B cell (primary cell): Measurements from ENCODE around the gene TRMT10A. TPM values are rescaled to one million over a fixed set of nuclear protein-coding genes. Genes with fewer than 3 reads are reported as not detected.

Experiments
- ATAC-seq: fragments of 200-7000 bp; cut with Tn5 transposase; one replicate; pipeline ENCODE4 v1.10.0; 2021; ENCODE audit warnings: low read depth, mild to moderate bottlenecking, moderate number of reproducible peaks, moderate library complexity
- CTCF ChIA-PET: fragments of 350-600 bp; sonication (Branson Sonifier 250); formaldehyde crosslinking; loops from one replicate; lab custom pipeline; 2021; ENCODE audit warnings: antibody characterized with exemption, inconsistent platforms; lab: Charles Lee
- POLR2A ChIA-PET: fragments of 350-600 bp; sonication (Branson Sonifier 250); formaldehyde crosslinking; loops from one replicate; lab custom pipeline; 2021; ENCODE audit warnings: antibody characterized with exemption; lab: Charles Lee
- DNase-seq: peaks from one replicate; pipeline ENCODE4 v3.0.0; 2013
- H2AFZ ChIP-seq: 2 replicates; pipeline ENCODE4 v1.6.1; 2012; ENCODE audit warnings: mild to moderate bottlenecking, low read depth, low read length; ENCODE audit not compliant: insufficient read depth, poor library complexity, severe bottlenecking
- H3K27ac ChIP-seq, 2 donors: 1 replicate in 1 of 2; 2 replicates in 1 of 2; pipeline ENCODE4 v1.5.1; 2012 to 2013; ENCODE audit warnings: low read length in 2 of 2, mild to moderate bottlenecking in 2 of 2, moderate library complexity in 1 of 2
- H3K27me3 ChIP-seq, 4 experiments: fragments of 200-600 bp in 1 of 4; sonication (generic) in 1 of 4; replicated peaks in 1 of 4; 1 replicate in 2 of 4; 2 replicates in 2 of 4; pipeline versions ENCODE4 v1.6.1 to v1.7.0; 2013 to 2016; ENCODE audit warnings: low read length in 3 of 4, mild to moderate bottlenecking in 2 of 4, mixed read lengths in 1 of 4, moderate library complexity in 1 of 4; ENCODE audit not compliant: insufficient read depth in 4 of 4, control insufficient read depth in 3 of 4; ENCODE audit errors: control extremely low read depth in 1 of 4
- H3K36me3 ChIP-seq, 2 experiments: replicated peaks in 1 of 2; 1 replicate in 1 of 2; 2 replicates in 1 of 2; pipeline versions ENCODE4 v1.6.1 to v1.7.1; 2013; ENCODE audit warnings: low read length in 1 of 2; ENCODE audit not compliant: insufficient read depth in 2 of 2, control insufficient read depth in 1 of 2; ENCODE audit errors: control extremely low read depth in 1 of 2, extremely low read depth in 1 of 2
- H3K4me1 ChIP-seq, 2 donors: fragments of 200-600 bp in 1 of 2; sonication (generic) in 1 of 2; 1 replicate in 1 of 2; 2 replicates in 1 of 2; pipeline versions ENCODE4 v1.5.1 to v1.6.1; 2013 to 2017; ENCODE audit warnings: low read length in 2 of 2; ENCODE audit not compliant: control insufficient read depth in 2 of 2, insufficient read depth in 2 of 2
- H3K4me2 ChIP-seq: replicated peaks from 2 replicates; pipeline ENCODE3; 2012; ENCODE audit warnings: mild to moderate bottlenecking, low read depth, low read length; ENCODE audit not compliant: poor library complexity, severe bottlenecking
- H3K4me3 ChIP-seq, 5 experiments: fragments of 200-600 bp in 1 of 5; sonication (generic) in 1 of 5; 1 replicate in 3 of 5; 2 replicates in 2 of 5; pipeline versions ENCODE4 v1.5.1 to v1.7.0; 2011 to 2016; ENCODE audit warnings: low read length in 4 of 5, mild to moderate bottlenecking in 4 of 5, low read depth in 2 of 5, control low read depth in 1 of 5, moderate library complexity in 1 of 5; ENCODE audit not compliant: insufficient read depth in 1 of 5; ENCODE audit errors: control extremely low read depth in 1 of 5, extremely low read depth in 1 of 5
- H3K79me2 ChIP-seq: fragments of 200-600 bp; sonication (generic); one replicate; pipeline ENCODE4 v1.6.0; 2016; ENCODE audit warnings: low read length; ENCODE audit not compliant: control insufficient read depth, insufficient read depth
- H3K9ac ChIP-seq: fragments of 200-600 bp; sonication (generic); 2 replicates; pipeline ENCODE4 v1.6.1; 2017; ENCODE audit warnings: mild to moderate bottlenecking, low read length, moderate library complexity
- H3K9me3 ChIP-seq, 3 donors: one replicate each; pipeline versions ENCODE4 v1.6.1 to v1.7.1; 2013; ENCODE audit warnings: low read length in 2 of 3; ENCODE audit not compliant: control insufficient read depth in 2 of 3, insufficient read depth in 1 of 3; ENCODE audit errors: control extremely low read depth in 1 of 3
- H4K20me1 ChIP-seq: 2 replicates; pipeline ENCODE4 v1.6.0; 2012; ENCODE audit warnings: mild to moderate bottlenecking, low read length; ENCODE audit not compliant: insufficient read depth, control insufficient read depth, poor library complexity, severe bottlenecking
- H3K27ac Mint-ChIP-seq: one replicate; pipeline ENCODE4 v1.8.0; 2021; ENCODE audit warnings: mixed read lengths
- H3K27me3 Mint-ChIP-seq: one replicate; pipeline ENCODE4 v1.8.0; 2021; ENCODE audit warnings: mixed read lengths
- H3K4me1 Mint-ChIP-seq: one replicate; pipeline ENCODE4 v1.8.0; 2021; ENCODE audit warnings: mixed read lengths
- H3K4me3 Mint-ChIP-seq: one replicate; pipeline ENCODE4 v1.8.0; 2021; ENCODE audit warnings: mixed read lengths
- H3K9me3 Mint-ChIP-seq: one replicate; pipeline ENCODE4 v1.8.0; 2022; ENCODE audit warnings: mixed read lengths; ENCODE audit not compliant: insufficient read depth
- EZH2 ChIP-seq: IDR thresholded peaks from 2 replicates; pipeline ENCODE4 v1.6.1; 2012; ENCODE audit warnings: borderline replicate concordance, low read depth, mild to moderate bottlenecking, moderate library complexity, low read length; ENCODE audit not compliant: insufficient read depth, poor library complexity, severe bottlenecking
- WGBS: methylation state at CpG from one replicate; pipeline ENCODE4 v1.1.5; 2013; ENCODE audit warnings: missing lambda C conversion rate; ENCODE audit not compliant: insufficient coverage; 5-methylcytosine and 5-hydroxymethylcytosine counted together
- intact Hi-C: fragments of 100-400 bp; cut with micrococcal nuclease; formaldehyde crosslinking; loops from one replicate; pipeline ENCODE4 v1.10.0; 2022
- polyA plus RNA-seq: library from polyadenylated mRNA; depleted of rRNA; stranded (reverse); fragments of >200 nt; gene quantifications from 2 replicates; pipeline ENCODE4 v1.2.3, GENCODE V29; 2012
- total RNA-seq, 2 donors: library from RNA; stranded (reverse); fragments of 120-200 nt in 1 of 2; gene quantifications; 1 replicate in 1 of 2; 2 replicates in 1 of 2; pipeline versions ENCODE4 v1.2.3 to v1.2.4, GENCODE V29; 2013 to 2022
- TF ChIP-seq, protein P1 (sequence below): fragments of 200-600 bp; IDR thresholded peaks from one replicate; pipeline ENCODE4 v1.8.0; 2022; ENCODE audit warnings: antibody characterized with exemption, mild to moderate bottlenecking

Gene TRMT10A
- total and polyA plus RNA-seq, 2 donors (not counting 1 experiment from before 2014, with no cell fraction given): 1.4 to 5.5 TPM

DNA sequence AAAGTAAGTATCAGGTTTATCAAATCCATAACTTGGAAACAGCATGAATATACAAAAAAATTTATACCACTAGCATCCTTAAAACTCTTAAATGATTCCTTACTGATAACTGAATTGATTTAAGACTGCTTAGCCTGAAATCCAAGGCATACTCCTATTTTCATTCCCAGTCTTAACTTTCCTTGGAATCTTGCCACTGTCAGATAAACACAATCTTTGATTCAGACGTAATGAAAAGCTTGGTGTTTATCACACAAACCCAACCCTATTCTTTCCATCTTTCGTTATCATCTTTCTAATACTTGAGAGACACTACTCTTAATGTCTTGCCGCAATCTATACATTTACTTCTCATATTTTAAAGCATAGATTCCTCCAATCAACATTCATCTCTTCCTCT lies 33.9 kb downstream of the TRMT10A start:
- ATAC-seq (no peak), DNase-seq (no peak)
- TF ChIP-seq EZH2: no peak
- TF ChIP-seq, protein P1, sequence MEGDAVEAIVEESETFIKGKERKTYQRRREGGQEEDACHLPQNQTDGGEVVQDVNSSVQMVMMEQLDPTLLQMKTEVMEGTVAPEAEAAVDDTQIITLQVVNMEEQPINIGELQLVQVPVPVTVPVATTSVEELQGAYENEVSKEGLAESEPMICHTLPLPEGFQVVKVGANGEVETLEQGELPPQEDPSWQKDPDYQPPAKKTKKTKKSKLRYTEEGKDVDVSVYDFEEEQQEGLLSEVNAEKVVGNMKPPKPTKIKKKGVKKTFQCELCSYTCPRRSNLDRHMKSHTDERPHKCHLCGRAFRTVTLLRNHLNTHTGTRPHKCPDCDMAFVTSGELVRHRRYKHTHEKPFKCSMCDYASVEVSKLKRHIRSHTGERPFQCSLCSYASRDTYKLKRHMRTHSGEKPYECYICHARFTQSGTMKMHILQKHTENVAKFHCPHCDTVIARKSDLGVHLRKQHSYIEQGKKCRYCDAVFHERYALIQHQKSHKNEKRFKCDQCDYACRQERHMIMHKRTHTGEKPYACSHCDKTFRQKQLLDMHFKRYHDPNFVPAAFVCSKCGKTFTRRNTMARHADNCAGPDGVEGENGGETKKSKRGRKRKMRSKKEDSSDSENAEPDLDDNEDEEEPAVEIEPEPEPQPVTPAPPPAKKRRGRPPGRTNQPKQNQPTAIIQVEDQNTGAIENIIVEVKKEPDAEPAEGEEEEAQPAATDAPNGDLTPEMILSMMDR: no peak
- Histone ChIP-seq H3K36me3 (no peaks in the 10 kb centered on the region), H3K27ac (no peak overlapping the region), H2AFZ (no peak overlapping the region), H3K4me1 (no peaks in the 10 kb centered on the region), H4K20me1 (no peaks in the 10 kb centered on the region), H3K9me3 (no peaks in the 10 kb centered on the region), H3K4me3 (no peak overlapping the region), H3K27me3 (peaks cover 0 to 22% (median 0%) of the 10 kb centered on the region in 4 experiments), H3K4me2 (no peak overlapping the region), H3K79me2 (no peaks in the 10 kb centered on the region), H3K9ac (no peak overlapping the region)
- ChIA-PET CTCF (no interaction called here), POLR2A (no interaction called here)
- H3K27me3 Mint-ChIP-seq: peaks cover 34% of the 10 kb centered on the region
- H3K4me3 Mint-ChIP-seq: no peak overlapping the region
- no peak overlapping the region for H3K27ac Mint-ChIP-seq
- WGBS: 100% methylated on average over 1 of the region's 3 CpGs
- no peaks in the 10 kb centered on the region for H3K4me1 Mint-ChIP-seq
- intact Hi-C loops: no loop called here
- H3K9me3 Mint-ChIP-seq: no peaks in the 10 kb centered on the region

DNA sequence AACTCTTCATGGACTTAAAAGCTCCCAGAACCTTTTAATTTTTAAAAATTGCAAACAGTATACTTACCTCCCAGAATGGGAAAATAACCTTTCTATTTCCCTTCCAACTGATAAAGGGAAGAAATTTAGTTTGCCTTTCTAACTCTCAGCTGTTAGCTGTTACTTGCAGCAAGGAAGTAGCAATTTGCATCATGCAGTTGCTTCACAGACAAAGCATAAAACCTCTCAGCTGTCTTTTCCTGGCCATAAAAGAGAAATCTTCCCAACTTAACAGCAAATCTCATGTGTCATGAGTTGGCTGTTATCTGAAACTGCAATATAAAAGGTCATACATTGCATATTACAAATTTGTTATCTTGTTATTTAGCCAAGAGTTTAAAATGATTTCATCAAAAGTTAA lies 34.6 kb downstream of the TRMT10A start:
- ChIA-PET POLR2A (no interaction called here), CTCF (no interaction called here)
- no peaks in the 10 kb centered on the region for H3K9me3 Mint-ChIP-seq
- Histone ChIP-seq H3K4me1 (no peaks in the 10 kb centered on the region), H3K27me3 (peaks cover 0 to 22% (median 0%) of the 10 kb centered on the region in 4 experiments), H3K9me3 (no peaks in the 10 kb centered on the region), H3K79me2 (no peaks in the 10 kb centered on the region), H3K4me2 (no peak overlapping the region), H3K36me3 (no peaks in the 10 kb centered on the region), H3K9ac (no peak overlapping the region), H3K27ac (no peak overlapping the region), H2AFZ (no peak overlapping the region), H3K4me3 (no peak overlapping the region), H4K20me1 (no peaks in the 10 kb centered on the region)
- DNase-seq (no peak), ATAC-seq (no peak)
- intact Hi-C loops: no loop called here
- H3K4me1 Mint-ChIP-seq: no peaks in the 10 kb centered on the region
- TF ChIP-seq EZH2: no peak
- TF ChIP-seq, protein P1: no peak
- no peak overlapping the region for H3K27ac Mint-ChIP-seq
- H3K27me3 Mint-ChIP-seq: peaks cover 34% of the 10 kb centered on the region
- H3K4me3 Mint-ChIP-seq: no peak overlapping the region
